ENCODE data around the gene ITPR2. TPM values are rescaled to one million over a fixed set of nuclear protein-coding genes. Genes with fewer than 3 reads are reported as not detected.

ITPR2 gene
- total and polyA plus RNA-seq, 2 of the 8 experiments (the other 6 are each of a cell fraction or from before 2014, with no cell fraction given) = 4.1 to 48.3 TPM

GRCh38 chr12:26548227-26548626 is 284.8 kb downstream of the ITPR2 start:
- Histone ChIP-seq H3K4me3 (ENCODE audit: extremely low read depth in 1 of 4, insufficient read depth in 2 of 4, low read depth in 3 of 4, low read length in 4 of 4) (no peak overlapping the region), H2BK20ac (ENCODE audit: low read length) (no peak overlapping the region), H3K27ac (ENCODE audit: low read depth, low read length) (no peak overlapping the region), H3K23ac (ENCODE audit: insufficient read length) (no peak overlapping the region), H4K8ac (ENCODE audit: extremely low read depth, insufficient read depth, low read length) (no peak overlapping the region), H3K4me1 (replicated peaks in 1 of 4; ENCODE audit: control insufficient read depth in 3 of 4, insufficient read depth in 4 of 4, low read length in 3 of 4) (no peaks in the 10 kb centered on the region), H3K36me3 (ENCODE audit: control insufficient read depth in 2 of 4, insufficient read depth in 4 of 4, low read length in 3 of 4) (peaks cover 0 to 6% (median 3%) of the 10 kb centered on the region in 4 experiments; a peak in 3 of 8 replicates), H3K79me2 (ENCODE audit: control insufficient read depth in 1 of 2, insufficient read depth in 2 of 2, low read length in 2 of 2) (no peaks in the 10 kb centered on the region), H3K23me2 (ENCODE audit: low read depth, low read length) (no peaks in the 10 kb centered on the region), H3K9ac (replicated peaks in 1 of 4; ENCODE audit: extremely low read depth in 1 of 4, low read depth in 3 of 4, low read length in 3 of 4) (no peak overlapping the region), H3K56ac (replicated peaks; ENCODE audit: insufficient read length, low read depth, low read length) (no peak overlapping the region), H3K9me3 (ENCODE audit: insufficient read depth in 2 of 2, low read depth in 1 of 2, low read length in 1 of 2) (peaks cover 3 to 5% of the 10 kb centered on the region in 2 experiments; a peak in 2 of 4 replicates), H2AFZ (ENCODE audit: low read length) (no peak overlapping the region), H3K4ac (replicated peaks; ENCODE audit: insufficient read length, low read depth, low read length) (no peak overlapping the region), H3K27me3 (replicated peaks in 1 of 4; ENCODE audit: control insufficient read depth in 3 of 4, extremely low read depth in 1 of 4, insufficient read depth in 3 of 4, low read length in 3 of 4) (no peaks in the 10 kb centered on the region), H4K5ac (ENCODE audit: insufficient read length, low read depth, low read length) (no peak overlapping the region), H2AK5ac (ENCODE audit: low read depth, low read length) (no peak overlapping the region), H3K79me1 (ENCODE audit: low read depth, low read length) (no peaks in the 10 kb centered on the region), H2BK12ac (ENCODE audit: low read depth, low read length) (no peak overlapping the region), H2BK5ac (ENCODE audit: low read depth, low read length) (no peak overlapping the region), H4K91ac (replicated peaks; ENCODE audit: insufficient read length, low read length) (no peak overlapping the region), H2BK120ac (replicated peaks; ENCODE audit: low read depth, low read length) (no peak overlapping the region), H2BK15ac (ENCODE audit: low read length) (no peak overlapping the region), H3K4me2 (ENCODE audit: insufficient read depth in 1 of 2, low read depth in 2 of 2, low read length in 2 of 2) (no peak overlapping the region), H3K18ac (ENCODE audit: extremely low read depth, low read length) (no peak overlapping the region), H4K20me1 (replicated peaks in 1 of 2; ENCODE audit: control insufficient read depth in 1 of 2, insufficient read depth in 2 of 2, low read length in 2 of 2) (no peaks in the 10 kb centered on the region), H3K14ac (ENCODE audit: insufficient read length) (no peak overlapping the region)
- whole genome bisulfite sequencing, 2 experiments (ENCODE audit: extremely low coverage in 1 of 2, insufficient coverage in 1 of 2, insufficient read length in 1 of 2, insufficient replicate concordance in 2 of 2, low coverage in 1 of 2, low lambda C conversion rate in 2 of 2, missing lambda C conversion rate in 1 of 2) = 100% methylated on average over 2 of the region's 2 CpGs; no CpG with 5 or more reads in 1 of the 2 experiments
- POLR2A ChIA-PET (ENCODE audit: partially characterized antibody) = no interaction called here
- DNase-seq (ENCODE audit: low read depth in 1 of 2, low spot score in 2 of 2) = no peak
- CTCF ChIA-PET (ENCODE audit: partially characterized antibody) = no interaction called here
- TF ChIP-seq MAFK (IDR thresholded peaks at IDR 0.05; ENCODE audit: low read depth, low read length) = no peak
- no peak for TF ChIP-seq KDM1A (IDR thresholded peaks at IDR 0.05; ENCODE audit: borderline replicate concordance, low read length)
- TF ChIP-seq TBP (IDR thresholded peaks at IDR 0.05; ENCODE audit: low read depth, low read length) = no peak
- TF ChIP-seq YY1 (IDR thresholded peaks at IDR 0.05; ENCODE audit: low read depth, low read length) = no peak
- no peak for TF ChIP-seq CBX5 (IDR thresholded peaks at IDR 0.05; ENCODE audit: low read depth, low read length)
- no peak for TF ChIP-seq CREB1 (IDR thresholded peaks at IDR 0.05)
- no peak for TF ChIP-seq RNF2 (IDR thresholded peaks at IDR 0.05; ENCODE audit: borderline replicate concordance, low read depth, low read length, missing control alignments, poor library complexity, severe bottlenecking)
- TF ChIP-seq SP4 (IDR thresholded peaks at IDR 0.05; ENCODE audit: low read length) = no peak
- no peak for TF ChIP-seq NANOG (IDR thresholded peaks at IDR 0.05; ENCODE audit: insufficient read depth, low read depth, low read length, poor library complexity, severe bottlenecking)
- no peak for TF ChIP-seq FOSL1 (IDR thresholded peaks at IDR 0.05; ENCODE audit: insufficient read depth, low read depth, low read length)
- no peak for TF ChIP-seq ATF3 (IDR thresholded peaks at IDR 0.05; ENCODE audit: insufficient read depth, low read depth, low read length)
- FAIRE-seq = no peak
